Measurements from ENCODE around the gene TACR2. TPM values are rescaled to one million over a fixed set of nuclear protein-coding genes. Genes with fewer than 3 reads are reported as not detected.
A peak's percentile ranks its signal among the peaks of the same experiment; 100 is the strongest.

The TACR2 gene
- total and polyA plus RNA-seq, 2 experiments from 2014 or later = not detected

GRCh38 chr10:69387500-69387899, 29.2 kb downstream of the TACR2 start:
- H3K36me3 Mint-ChIP-seq (ENCODE audit: low read depth) = peaks cover 84% of the 10 kb centered on the region
- Histone ChIP-seq H4K20me1 (replicated peaks; ENCODE audit: insufficient read depth) (no peaks in the 10 kb centered on the region; the same call in 1 of the 2 replicates), H2AFZ (no peak overlapping the region), H3K9me2 (ENCODE audit: insufficient read depth) (no peaks in the 10 kb centered on the region), H3K36me3 (ENCODE audit: insufficient read depth) (peaks cover 62% of the 10 kb centered on the region), H3K27me3 (ENCODE audit: insufficient read depth) (no peaks in the 10 kb centered on the region), H3K4me3 (no peak overlapping the region), H3K79me2 (replicated peaks; ENCODE audit: insufficient read depth) (peaks cover 6% of the 10 kb centered on the region; the same call in 1 of the 2 replicates), H3K4me1 (ENCODE audit: insufficient read depth) (peaks cover 35% of the 10 kb centered on the region), H3K4me2 (no peak overlapping the region), H3K27ac (ENCODE audit: low read depth) (peak overlapping the region; percentile 95; the same call in 1 of the 2 replicates), H3F3A (replicated peaks; ENCODE audit: low read depth) (peaks cover 30% of the 10 kb centered on the region)
- ATAC-seq = no peak
- H3K4me3 Mint-ChIP-seq = no peak overlapping the region
- no peak for DNase-seq (ENCODE audit: low spot score)
- TF ChIP-seq CREB1 (CRISPR knock-in tag; IDR thresholded peaks at IDR 0.05; ENCODE audit: low read depth) (no peak), ETS1 (IDR thresholded peaks at IDR 0.05) (no peak), ZNF331 (CRISPR knock-in tag; IDR thresholded peaks at IDR 0.05; ENCODE audit: low read depth) (no peak), EZH2 (IDR thresholded peaks at IDR 0.05; ENCODE audit: low read depth, unreplicated experiment) (no peak), JUNB (IDR thresholded peaks at IDR 0.05; ENCODE audit: unreplicated experiment) (no peak), ZNF114 (CRISPR knock-in tag; IDR thresholded peaks at IDR 0.05) (no peak), EZH2phosphoT487 (IDR thresholded peaks at IDR 0.05; ENCODE audit: unreplicated experiment) (no peak), REST (IDR thresholded peaks at IDR 0.05; ENCODE audit: unreplicated experiment) (no peak), NANOG (IDR thresholded peaks at IDR 0.05; ENCODE audit: borderline replicate concordance) (no peak), ZNF462 (CRISPR knock-in tag; IDR thresholded peaks at IDR 0.05) (no peak), STAT1 (IDR thresholded peaks at IDR 0.05; ENCODE audit: unreplicated experiment) (no peak), POLR2AphosphoS5 (IDR thresholded peaks at IDR 0.05; ENCODE audit: low read depth) (no peak), CTCF (conservative IDR thresholded peaks at IDR 0.05; ENCODE audit: low read depth in 2 of 2) (no peak)
- peaks cover 33% of the 10 kb centered on the region for H3K4me1 Mint-ChIP-seq
- peaks cover 3% of the 10 kb centered on the region; the same call in 1 of the 3 replicates for H3K9me3 Mint-ChIP-seq
- peaks cover 12% of the 10 kb centered on the region for H3K27me3 Mint-ChIP-seq (ENCODE audit: insufficient read depth, low read depth, poor library complexity)
- peak overlapping the region; percentile 34; the same call in 1 of the 2 replicates for H3K27ac Mint-ChIP-seq

All from GM23338 (cell line).